Ishikawa (cell line): ENCODE data around the gene LAMC3.

Experiments
- CREB1 ChIP-seq: IDR thresholded peaks from 2 replicates; pipeline ENCODE4 v1.6.1; 2012; ENCODE audit warnings: low read depth
- EGR1 ChIP-seq: IDR thresholded peaks from 2 replicates; pipeline ENCODE4 v1.6.1; 2012
- RAD21 ChIP-seq: IDR thresholded peaks from 2 replicates; pipeline ENCODE4 v1.6.1; 2012; ENCODE audit warnings: low read depth
- TCF12 ChIP-seq: IDR thresholded peaks from 2 replicates; pipeline ENCODE4 v1.6.1; 2012; ENCODE audit warnings: low read depth

- TF ChIP-seq EGR1: no peak
- no peak for TF ChIP-seq TCF12
- TF ChIP-seq CREB1: no peak
- TF ChIP-seq RAD21: no peak
Observed at GRCh38 chr9:131048820-131049219, 39.8 kb downstream of the LAMC3 start.
